Myocyte (in vitro differentiated cells): ENCODE data around the gene XPR1. TPM values are rescaled to one million over a fixed set of nuclear protein-coding genes. Genes with fewer than 3 reads are reported as not detected.
"Not testable (repeated sequence)": the region's sequence is repeated elsewhere in the genome, so short reads cannot be mapped to it uniquely, and the experiment has no call there.

Experiments used
- DNase-seq: peaks from one replicate; pipeline ENCODE4 v3.0.0-alpha.2; 2012; ENCODE audit warnings: low read depth
- total RNA-seq: library from RNA; depleted of rRNA; stranded (reverse); fragments of >200 nt; gene quantifications from 2 replicates; pipeline ENCODE4 v1.2.3, GENCODE V29; 2014

Gene XPR1
- total RNA-seq, 1 donor from 2014 or later, result 25.3 TPM

DNA sequence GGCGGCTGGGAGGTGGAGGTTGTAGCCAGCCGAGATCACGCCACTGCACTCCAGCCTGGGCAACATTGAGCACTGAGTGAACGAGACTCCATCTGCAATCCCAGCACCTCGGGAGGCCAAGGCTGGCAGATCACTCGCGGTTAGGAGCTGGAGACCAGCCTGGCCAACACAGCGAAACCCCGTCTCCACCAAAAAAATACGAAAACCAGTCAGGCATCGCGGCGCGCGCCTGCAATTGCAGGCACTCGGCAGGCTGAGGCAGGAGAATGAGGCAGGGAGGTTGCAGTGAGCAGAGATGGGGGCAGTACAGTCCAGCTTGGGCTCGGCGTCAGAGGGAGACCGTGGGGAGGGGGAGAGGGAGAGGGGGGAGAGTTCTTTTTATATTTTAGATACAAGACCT, 79.4 kb downstream of the XPR1 start:
- DNase-seq, result not testable (repeated sequence)

- peak; percentile 25 for DNase-seq
These were observed 88.9 kb downstream of the XPR1 start for GRCh38 chr1:180720753-180721152.

- DNase-seq, result peak; percentile 76
These were observed 90.8 kb downstream of the XPR1 start for GRCh38 chr1:180722586-180722985.

GRCh38 chr1:180724055-180724454, 92.2 kb downstream of the XPR1 start:
- DNase-seq, result no peak

GRCh38 chr1:180726024-180726423, 94.2 kb downstream of the XPR1 start:
- not testable (repeated sequence) for DNase-seq

DNA sequence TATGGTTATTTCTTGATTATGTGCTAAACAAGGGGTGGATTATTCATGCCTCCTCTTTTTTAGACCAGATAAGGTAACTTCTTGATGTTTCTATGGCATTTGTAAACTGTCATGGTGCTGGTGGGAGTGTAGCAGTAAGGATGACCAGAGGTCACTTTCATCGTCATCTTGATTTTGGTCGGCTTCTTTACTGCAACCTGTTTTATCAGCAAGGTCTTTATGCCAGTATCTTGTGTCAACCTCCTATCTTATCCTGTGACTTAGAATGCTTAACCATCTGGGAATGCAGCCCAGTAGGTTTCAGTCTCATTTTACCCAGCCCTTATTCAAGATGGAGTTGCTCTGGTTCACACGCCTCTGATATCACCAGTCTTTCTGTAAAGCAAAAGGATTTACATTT, 95.9 kb downstream of the XPR1 start:
- not testable (repeated sequence) for DNase-seq

- no peak for DNase-seq
These were observed 96.8 kb downstream of the XPR1 start for GRCh38 chr1:180728472-180729106.

- DNase-seq, result no peak
These were observed 99.3 kb downstream of the XPR1 start for GRCh38 chr1:180731131-180731530.

GRCh38 chr1:180732866-180733265, 101.0 kb downstream of the XPR1 start:
- no peak for DNase-seq

GRCh38 chr1:180734366-180734765, 102.5 kb downstream of the XPR1 start:
- DNase-seq, result no peak

DNA sequence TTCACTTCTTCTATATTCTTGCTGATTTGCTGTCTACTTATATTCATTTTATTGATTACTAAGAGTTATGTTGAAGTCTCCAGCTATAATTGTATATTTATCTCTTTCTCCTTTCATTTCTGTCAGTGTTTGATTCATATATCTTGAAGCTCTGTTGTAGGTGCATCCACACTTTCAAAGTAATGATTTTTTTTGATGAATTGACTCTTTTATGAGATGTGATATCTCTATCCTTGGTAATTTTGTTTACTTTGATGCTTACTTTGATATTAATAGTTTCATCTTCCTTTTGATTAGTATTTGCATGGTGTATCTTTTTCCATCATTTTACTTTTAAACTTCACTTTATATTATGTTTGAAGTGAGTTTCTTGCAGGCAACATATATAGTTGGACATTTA, 110.8 kb downstream of the XPR1 start:
- DNase-seq, result no peak

DNA sequence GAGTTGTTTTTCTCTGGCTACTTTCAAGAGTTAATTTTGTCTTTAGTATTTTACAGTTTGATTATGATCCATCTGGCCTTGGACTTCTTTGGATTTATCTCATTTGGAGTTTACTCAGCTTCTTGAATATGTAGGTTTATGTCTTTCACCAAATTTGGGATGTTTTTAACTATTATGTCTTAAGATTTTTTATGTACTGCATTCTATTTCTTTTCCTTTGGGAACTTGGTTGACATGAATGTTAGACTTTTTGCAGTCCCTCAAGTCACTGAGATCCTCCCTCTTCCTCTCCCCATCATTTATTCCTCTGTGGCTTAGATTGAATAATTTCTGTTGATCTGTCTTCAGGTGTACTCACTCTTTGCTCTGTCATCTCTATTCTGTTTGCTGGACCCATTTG, 112.0 kb downstream of the XPR1 start:
- no peak for DNase-seq

- DNase-seq, result no peak
These were observed 113.3 kb downstream of the XPR1 start for GRCh38 chr1:180745098-180745497.

- DNase-seq, result no peak
These were observed 120.1 kb downstream of the XPR1 start for GRCh38 chr1:180751921-180752320.

DNA sequence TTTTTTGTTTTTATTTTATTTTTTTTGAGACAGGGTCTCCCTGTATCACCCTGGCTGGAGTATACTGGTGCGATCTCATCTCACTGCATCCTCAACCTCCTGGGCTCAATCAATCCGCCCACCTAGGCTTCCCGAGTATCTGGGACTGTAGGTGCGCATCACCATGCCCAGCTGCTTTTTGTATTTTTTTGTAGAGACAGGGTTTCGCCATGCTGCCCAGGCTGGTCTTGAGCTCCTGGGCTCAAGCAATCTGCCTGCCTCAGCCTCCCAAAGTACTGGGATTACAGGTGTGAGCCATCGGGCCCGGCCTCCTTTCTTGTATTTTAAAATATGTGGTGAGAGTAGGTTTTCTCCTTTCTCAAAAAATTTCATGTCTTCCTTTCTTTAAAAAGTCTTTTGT, 122.6 kb downstream of the XPR1 start:
- DNase-seq, result no peak

DNA sequence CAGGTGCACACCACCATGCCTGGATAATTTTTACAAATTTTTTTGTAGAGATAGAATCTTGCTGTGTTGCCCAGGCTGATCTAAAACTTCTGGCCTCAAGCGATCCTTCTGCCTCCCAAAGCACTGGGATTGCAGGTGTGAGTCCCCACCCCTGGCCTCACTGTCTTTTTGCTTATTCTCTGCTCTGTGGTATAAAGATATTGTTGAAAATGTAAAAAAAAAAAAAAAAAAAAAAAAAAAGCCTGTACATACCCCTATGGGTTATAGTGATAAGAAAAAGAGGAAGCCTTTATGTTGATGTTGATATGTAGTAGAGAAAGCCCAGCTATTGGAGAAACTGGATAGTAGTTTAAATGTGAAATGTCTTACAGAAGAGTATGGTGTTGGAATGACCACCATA, 125.8 kb downstream of the XPR1 start:
- no peak for DNase-seq

GRCh38 chr1:180762796-180763195, 131.0 kb downstream of the XPR1 start:
- peak; percentile 20 for DNase-seq

GRCh38 chr1:180765151-180765550, 133.3 kb downstream of the XPR1 start:
- DNase-seq, result no peak

DNA sequence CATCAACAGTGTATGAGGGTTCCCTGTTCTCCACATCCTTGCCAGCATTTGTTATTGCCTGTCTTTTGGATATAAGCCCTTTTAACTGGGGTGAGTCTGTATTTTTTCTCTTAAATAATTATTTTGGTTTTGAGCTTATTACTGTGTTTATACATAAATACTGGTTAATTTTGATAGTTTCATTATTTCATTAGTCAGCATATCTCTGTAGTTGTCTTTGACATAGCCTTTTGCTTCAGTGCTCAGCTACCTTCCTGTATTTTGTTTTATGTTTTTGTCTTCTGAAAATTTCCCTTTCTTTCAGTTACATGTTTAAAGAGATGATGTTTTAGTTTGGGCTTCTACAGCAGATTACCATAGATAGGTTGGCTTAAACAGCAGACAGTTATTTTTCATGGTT, 138.1 kb downstream of the XPR1 start:
- no peak for DNase-seq

DNA sequence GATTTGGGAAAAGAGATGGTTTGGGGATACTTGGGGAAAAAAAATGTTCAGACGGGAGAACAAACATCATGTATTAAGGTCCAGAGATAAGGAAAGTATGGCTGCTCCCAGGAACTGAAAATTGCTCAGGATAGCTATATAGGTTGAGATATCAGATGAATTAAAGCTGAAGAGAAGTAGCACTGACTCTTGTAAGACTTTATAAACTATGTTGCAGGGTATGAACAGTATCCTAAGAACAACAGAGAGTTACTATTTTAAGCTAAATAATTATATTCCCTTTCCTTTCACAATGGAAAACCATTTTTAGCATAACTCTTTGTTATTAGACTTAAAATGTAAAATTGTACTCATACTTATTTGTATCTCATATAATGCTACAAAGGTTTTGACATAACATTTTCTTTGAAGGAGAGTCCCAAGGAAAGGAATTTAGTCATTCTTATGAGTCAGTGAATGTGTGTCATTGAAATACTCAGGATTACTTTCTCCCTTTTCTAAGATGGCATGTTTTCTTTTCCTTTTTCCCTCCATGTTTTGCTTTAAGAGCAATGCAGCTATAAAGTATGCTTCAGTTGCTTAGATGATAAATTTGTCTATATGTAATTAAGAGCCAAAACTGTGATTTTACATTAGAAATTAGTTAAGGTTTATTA, 141.5 kb downstream of the XPR1 start:
- DNase-seq, result peak; percentile 22

GRCh38 chr1:180775801-180776200, 144.0 kb downstream of the XPR1 start:
- no peak for DNase-seq

DNA sequence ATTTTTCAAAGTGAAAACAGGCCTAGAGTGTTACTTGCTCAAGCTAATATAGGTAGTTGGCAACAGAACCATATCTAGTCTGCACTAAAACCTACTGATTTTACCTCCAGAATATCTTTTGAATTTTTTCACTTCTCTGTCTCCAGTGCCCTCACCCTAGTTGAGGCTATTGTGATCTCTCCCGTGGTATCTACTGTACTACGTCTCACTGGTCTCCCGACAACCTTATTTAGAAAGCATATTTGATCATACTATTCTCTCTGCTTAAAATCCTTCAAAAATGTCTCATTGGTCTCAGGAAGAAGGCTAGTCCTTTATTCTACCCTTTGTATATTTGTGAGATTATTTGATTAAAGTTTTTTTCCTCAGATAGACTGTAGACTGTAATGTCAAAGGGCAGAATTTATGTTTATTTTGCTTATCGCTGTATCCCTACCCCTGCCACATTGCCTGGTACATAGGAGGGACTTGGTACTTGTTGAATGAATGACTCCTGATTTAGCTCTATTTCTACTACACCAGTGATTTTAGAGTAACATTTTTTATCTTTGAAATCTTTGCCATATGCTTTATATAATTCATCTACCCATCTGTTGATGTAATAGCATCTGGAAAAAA, 145.4 kb downstream of the XPR1 start:
- DNase-seq, result no peak
